ENCODE data around the gene ELP1.

Gene ELP1

DNA sequence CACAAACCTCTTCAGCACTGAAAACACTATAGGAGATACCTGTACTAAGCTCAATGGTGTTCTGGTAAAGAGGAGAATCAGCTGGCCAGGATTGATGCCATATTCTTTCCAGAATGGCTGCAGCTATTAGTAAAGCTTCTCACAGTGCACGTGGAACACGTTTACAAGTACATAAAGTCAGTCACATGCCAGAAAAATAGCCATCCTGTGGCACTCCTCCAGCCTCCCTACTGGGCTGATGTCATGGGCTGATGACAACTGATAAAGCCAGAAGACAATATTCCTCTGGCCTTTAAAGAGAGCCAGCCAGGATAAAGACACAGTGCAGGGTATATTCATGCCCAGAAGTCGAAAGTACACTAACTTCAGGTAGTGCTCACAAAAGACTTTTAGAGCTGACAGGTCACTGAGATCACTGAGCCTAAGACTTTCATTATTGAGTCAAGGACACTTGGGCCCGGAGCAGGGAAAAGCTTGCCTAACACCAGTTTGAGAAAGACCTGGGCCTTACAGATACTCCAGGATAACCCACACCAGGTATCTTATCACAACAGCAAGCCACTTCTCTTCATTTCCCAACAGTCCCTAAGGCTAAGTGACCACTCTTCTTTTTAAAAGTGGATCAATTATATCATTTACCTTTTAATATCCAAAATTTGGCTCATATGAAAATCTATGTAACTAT, 29.7 kb upstream of the ELP1 start (continued):
- no peak for TF ChIP-seq ZSCAN23 (tag by site-specific recombination; IDR thresholded peaks at IDR 0.05)
- TF ChIP-seq OSR2 (tag by site-specific recombination; IDR thresholded peaks at IDR 0.05) = peak; percentile 22; the same call in 1 of the 2 replicates
- 0 out of 2 replicates have a peak, but pooled peaks have one; percentile 33 for TF ChIP-seq WT1 (tag by site-specific recombination; IDR thresholded peaks at IDR 0.05)
- TF ChIP-seq GLI2 (tag by site-specific recombination; IDR thresholded peaks at IDR 0.05; ENCODE audit: borderline replicate concordance, low read depth) = no peak
- TF ChIP-seq GLIS1 (tag by site-specific recombination; IDR thresholded peaks at IDR 0.05) = peak; percentile 20; the same call in 1 of the 2 replicates
- peak; percentile 37; the same call in 1 of the 2 replicates for TF ChIP-seq TRIM28 (IDR thresholded peaks at IDR 0.05; ENCODE audit: borderline replicate concordance, low read length)
- TF ChIP-seq ZNF558 (tag by site-specific recombination; IDR thresholded peaks at IDR 0.05) = no peak
- no peak for TF ChIP-seq ZNF24 (tag by site-specific recombination; IDR thresholded peaks at IDR 0.05)
- TF ChIP-seq ZNF354C (tag by site-specific recombination; IDR thresholded peaks at IDR 0.05; ENCODE audit: borderline replicate concordance, low read depth) = no peak
- TF ChIP-seq, protein P1, sequence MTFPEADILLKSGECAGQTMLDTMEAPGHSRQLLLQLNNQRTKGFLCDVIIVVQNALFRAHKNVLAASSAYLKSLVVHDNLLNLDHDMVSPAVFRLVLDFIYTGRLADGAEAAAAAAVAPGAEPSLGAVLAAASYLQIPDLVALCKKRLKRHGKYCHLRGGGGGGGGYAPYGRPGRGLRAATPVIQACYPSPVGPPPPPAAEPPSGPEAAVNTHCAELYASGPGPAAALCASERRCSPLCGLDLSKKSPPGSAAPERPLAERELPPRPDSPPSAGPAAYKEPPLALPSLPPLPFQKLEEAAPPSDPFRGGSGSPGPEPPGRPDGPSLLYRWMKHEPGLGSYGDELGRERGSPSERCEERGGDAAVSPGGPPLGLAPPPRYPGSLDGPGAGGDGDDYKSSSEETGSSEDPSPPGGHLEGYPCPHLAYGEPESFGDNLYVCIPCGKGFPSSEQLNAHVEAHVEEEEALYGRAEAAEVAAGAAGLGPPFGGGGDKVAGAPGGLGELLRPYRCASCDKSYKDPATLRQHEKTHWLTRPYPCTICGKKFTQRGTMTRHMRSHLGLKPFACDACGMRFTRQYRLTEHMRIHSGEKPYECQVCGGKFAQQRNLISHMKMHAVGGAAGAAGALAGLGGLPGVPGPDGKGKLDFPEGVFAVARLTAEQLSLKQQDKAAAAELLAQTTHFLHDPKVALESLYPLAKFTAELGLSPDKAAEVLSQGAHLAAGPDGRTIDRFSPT (tag by site-specific recombination; IDR thresholded peaks at IDR 0.05) = no peak
- TF ChIP-seq ZNF184 (tag by site-specific recombination; IDR thresholded peaks at IDR 0.05) = no peak
- TF ChIP-seq, protein P2, sequence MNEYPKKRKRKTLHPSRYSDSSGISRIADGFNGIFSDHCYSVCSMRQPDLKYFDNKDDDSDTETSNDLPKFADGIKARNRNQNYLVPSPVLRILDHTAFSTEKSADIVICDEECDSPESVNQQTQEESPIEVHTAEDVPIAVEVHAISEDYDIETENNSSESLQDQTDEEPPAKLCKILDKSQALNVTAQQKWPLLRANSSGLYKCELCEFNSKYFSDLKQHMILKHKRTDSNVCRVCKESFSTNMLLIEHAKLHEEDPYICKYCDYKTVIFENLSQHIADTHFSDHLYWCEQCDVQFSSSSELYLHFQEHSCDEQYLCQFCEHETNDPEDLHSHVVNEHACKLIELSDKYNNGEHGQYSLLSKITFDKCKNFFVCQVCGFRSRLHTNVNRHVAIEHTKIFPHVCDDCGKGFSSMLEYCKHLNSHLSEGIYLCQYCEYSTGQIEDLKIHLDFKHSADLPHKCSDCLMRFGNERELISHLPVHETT (tag by site-specific recombination; IDR thresholded peaks at IDR 0.05) = no peak
- TF ChIP-seq ZFP3 (tag by site-specific recombination; IDR thresholded peaks at IDR 0.05; ENCODE audit: low read depth) = no peak
- TF ChIP-seq ZNF660 (tag by site-specific recombination; IDR thresholded peaks at IDR 0.05) = no peak
- no peak for TF ChIP-seq ZNF404 (tag by site-specific recombination; IDR thresholded peaks at IDR 0.05)
- TF ChIP-seq, protein P3, sequence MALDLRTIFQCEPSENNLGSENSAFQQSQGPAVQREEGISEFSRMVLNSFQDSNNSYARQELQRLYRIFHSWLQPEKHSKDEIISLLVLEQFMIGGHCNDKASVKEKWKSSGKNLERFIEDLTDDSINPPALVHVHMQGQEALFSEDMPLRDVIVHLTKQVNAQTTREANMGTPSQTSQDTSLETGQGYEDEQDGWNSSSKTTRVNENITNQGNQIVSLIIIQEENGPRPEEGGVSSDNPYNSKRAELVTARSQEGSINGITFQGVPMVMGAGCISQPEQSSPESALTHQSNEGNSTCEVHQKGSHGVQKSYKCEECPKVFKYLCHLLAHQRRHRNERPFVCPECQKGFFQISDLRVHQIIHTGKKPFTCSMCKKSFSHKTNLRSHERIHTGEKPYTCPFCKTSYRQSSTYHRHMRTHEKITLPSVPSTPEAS (tag by site-specific recombination; IDR thresholded peaks at IDR 0.05) = no peak
- TF ChIP-seq, protein P4, sequence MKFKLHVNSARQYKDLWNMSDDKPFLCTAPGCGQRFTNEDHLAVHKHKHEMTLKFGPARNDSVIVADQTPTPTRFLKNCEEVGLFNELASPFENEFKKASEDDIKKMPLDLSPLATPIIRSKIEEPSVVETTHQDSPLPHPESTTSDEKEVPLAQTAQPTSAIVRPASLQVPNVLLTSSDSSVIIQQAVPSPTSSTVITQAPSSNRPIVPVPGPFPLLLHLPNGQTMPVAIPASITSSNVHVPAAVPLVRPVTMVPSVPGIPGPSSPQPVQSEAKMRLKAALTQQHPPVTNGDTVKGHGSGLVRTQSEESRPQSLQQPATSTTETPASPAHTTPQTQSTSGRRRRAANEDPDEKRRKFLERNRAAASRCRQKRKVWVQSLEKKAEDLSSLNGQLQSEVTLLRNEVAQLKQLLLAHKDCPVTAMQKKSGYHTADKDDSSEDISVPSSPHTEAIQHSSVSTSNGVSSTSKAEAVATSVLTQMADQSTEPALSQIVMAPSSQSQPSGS (tag by site-specific recombination; IDR thresholded peaks at IDR 0.05; ENCODE audit: low read depth) = 0 out of 2 replicates have a peak, but pooled peaks have one; percentile 12
- no peak for TF ChIP-seq ZFHX2 (tag by site-specific recombination; conservative IDR thresholded peaks at IDR 0.05)
- TF ChIP-seq ZNF335 (tag by site-specific recombination; conservative IDR thresholded peaks at IDR 0.05) = no peak
- TF ChIP-seq ZNF112 (tag by site-specific recombination; IDR thresholded peaks at IDR 0.05) = no peak
- no peak for TF ChIP-seq SP2 (tag by site-specific recombination; IDR thresholded peaks at IDR 0.05)
- TF ChIP-seq, protein P5, sequence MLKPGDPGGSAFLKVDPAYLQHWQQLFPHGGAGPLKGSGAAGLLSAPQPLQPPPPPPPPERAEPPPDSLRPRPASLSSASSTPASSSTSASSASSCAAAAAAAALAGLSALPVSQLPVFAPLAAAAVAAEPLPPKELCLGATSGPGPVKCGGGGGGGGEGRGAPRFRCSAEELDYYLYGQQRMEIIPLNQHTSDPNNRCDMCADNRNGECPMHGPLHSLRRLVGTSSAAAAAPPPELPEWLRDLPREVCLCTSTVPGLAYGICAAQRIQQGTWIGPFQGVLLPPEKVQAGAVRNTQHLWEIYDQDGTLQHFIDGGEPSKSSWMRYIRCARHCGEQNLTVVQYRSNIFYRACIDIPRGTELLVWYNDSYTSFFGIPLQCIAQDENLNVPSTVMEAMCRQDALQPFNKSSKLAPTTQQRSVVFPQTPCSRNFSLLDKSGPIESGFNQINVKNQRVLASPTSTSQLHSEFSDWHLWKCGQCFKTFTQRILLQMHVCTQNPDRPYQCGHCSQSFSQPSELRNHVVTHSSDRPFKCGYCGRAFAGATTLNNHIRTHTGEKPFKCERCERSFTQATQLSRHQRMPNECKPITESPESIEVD (tag by site-specific recombination; IDR thresholded peaks at IDR 0.05) = peak; percentile 61
- no peak for TF ChIP-seq ZIC2 (tag by site-specific recombination; IDR thresholded peaks at IDR 0.05)
- no peak for TF ChIP-seq ZBTB7A (tag by site-specific recombination; IDR thresholded peaks at IDR 0.05; ENCODE audit: low read depth)
- TF ChIP-seq KLF10 (tag by site-specific recombination; IDR thresholded peaks at IDR 0.05) = peak; percentile 47; the same call in 1 of the 2 replicates
- no peak for TF ChIP-seq ZNF157 (tag by site-specific recombination; IDR thresholded peaks at IDR 0.05)
- no peak for TF ChIP-seq ZNF792 (tag by site-specific recombination; IDR thresholded peaks at IDR 0.05)
- TF ChIP-seq ZNF600 (tag by site-specific recombination; IDR thresholded peaks at IDR 0.05) = 0 out of 2 replicates have a peak, but pooled peaks have one; percentile 11
- no peak for TF ChIP-seq YY1 (tag by site-specific recombination; IDR thresholded peaks at IDR 0.05)
- no peak for TF ChIP-seq ZNF830 (tag by site-specific recombination; IDR thresholded peaks at IDR 0.05; ENCODE audit: low read depth)
- no peak for TF ChIP-seq ZNF214 (tag by site-specific recombination; IDR thresholded peaks at IDR 0.05; ENCODE audit: borderline replicate concordance)
- no peak for TF ChIP-seq ZNF626 (tag by site-specific recombination; IDR thresholded peaks at IDR 0.05)

All from HEK293 (cell line).